CD4-positive, alpha-beta T cell treated with Interleukin-6 for 4 hours (primary cell): ENCODE results near the gene DMRT2.

Source experiments
- DNase-seq: peaks from one replicate; pipeline ENCODE4 v3.0.0-alpha.2; 2020; ENCODE audit warnings: mixed read lengths

DMRT2 gene

DNA sequence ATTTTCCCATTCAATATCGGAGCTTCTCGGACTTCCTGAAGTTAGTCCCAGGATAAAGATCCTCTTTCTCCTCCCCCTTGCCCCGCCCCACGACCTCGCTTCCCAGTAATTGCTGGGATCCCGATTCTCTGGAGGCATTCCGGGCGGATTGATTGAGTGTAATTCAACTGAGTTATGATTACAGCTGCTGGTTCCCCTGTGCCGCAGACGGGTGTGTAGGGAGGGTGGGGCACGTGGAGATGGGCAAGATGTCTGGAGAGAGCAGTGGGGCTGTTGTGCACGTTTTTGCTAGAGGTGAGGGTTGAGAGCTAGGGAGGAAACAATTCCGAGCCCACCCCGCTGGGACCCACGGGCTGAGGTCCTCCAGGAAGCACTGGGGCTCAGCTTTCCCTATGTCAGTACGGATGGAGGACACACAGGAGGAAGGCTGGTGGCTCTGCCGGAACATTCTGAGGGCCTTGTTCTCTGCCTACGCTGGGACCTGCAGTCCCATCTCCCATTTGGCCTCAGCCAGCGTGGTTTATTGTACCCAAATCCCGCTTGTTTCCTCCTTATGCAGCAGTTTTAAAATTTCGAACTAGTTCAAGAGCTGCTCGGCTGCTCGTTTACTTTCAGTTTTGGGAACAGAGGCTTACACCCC is 2.4 kb upstream of the DMRT2 start:
- no peak for DNase-seq

DNA sequence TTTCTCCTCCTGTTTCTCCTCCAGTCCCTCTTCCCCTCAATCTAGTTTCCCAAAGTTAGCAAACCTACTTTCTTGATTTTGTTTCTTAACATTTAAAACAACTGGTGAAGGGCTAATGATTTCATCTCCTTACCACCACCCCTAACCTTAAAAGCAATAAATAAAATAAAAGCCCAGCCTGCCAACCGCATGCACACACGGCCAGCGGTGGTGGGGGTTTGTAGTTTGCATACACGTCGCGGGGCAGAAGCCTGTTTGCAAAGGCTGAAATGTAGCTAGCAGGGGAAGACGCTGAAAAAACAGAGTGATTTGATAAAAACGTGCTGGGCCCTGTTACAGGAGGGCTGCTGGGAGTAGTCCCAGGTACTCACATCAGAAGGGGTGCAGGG is 1.9 kb upstream of the DMRT2 start:
- no peak for DNase-seq

DNA sequence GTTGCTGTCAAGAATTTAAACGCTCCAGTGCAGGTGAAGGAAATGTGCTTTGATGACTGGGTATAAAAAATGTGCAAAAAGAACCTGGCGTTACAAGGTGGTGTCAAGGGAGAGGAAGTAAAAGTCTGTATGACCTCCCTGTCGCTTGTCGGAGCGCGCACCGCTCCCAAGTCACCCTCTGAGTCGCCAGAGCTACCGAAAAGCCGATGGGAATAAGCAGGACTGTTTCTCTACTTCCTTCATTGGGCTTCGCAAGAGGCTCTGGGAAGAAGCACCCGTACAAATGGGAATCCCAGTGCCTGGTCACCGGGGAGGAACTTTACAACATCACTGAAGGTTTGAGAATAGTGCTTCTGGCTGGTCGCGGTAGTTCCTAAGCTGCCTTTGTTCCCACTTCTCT is 1.3 kb upstream of the DMRT2 start:
- no peak for DNase-seq

DNA sequence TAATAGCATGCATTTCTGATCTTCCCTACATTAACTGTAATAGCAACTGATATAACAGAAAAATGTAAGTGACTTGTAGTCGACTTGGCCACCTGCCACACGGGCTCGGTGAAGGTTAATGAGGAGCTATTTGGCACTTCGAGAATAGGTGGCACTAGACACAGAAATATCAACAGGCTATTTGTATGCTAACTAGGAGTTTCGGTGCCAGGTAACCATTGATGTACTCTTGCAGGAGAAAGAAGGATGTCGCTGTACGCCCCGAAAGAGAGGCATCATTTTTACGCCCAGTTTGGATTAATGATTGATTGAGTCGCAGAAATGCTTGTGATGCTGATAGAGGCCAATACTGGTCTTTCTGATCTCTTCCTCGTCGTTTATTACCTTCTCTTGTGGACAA is 516 bp upstream of the DMRT2 start:
- no peak for DNase-seq

DNA sequence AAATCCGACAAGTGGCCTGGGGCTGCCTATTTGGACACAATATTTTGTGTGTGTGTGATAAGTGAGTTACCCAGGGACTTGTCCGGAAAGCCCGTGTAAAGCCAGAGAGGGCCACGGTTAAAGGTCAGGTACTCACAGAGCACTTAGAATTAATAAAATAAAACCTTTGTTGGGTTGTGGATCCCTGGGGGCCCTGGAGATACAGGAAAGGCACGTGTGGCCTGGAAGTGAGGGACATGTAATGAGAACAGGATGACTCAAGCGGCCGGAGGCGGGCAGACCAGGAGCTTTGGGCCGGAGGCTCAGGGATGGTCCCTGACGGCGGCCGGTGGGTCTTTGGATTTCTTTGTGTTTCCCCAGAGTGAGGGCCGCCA is 1.0 kb downstream of the DMRT2 start:
- no peak for DNase-seq

DNA sequence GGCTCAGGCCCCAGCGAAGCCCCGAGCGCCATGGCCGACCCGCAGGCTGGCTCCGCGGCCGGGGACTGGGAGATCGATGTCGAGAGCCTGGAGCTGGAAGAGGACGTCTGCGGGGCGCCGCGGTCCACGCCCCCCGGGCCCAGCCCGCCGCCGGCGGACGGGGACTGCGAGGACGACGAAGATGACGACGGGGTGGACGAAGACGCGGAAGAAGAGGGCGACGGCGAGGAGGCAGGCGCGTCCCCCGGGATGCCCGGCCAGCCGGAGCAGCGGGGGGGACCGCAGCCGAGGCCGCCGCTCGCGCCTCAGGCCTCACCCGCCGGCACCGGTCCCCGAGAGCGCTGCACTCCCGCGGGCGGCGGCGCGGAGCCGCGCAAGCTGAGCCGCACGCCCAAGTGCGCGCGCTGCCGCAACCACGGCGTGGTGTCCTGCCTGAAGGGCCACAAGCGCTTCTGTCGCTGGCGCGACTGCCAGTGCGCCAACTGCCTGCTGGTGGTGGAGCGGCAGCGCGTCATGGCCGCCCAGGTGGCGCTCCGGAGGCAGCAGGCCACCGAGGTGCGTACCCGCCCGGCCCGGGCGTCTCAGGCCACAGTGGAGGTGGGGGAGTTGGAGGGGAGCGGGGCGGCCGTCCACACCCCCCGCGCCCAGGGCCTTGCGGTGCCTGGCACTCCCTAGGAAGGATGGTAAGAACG is 1.6 kb downstream of the DMRT2 start:
- DNase-seq = no peak

DNA sequence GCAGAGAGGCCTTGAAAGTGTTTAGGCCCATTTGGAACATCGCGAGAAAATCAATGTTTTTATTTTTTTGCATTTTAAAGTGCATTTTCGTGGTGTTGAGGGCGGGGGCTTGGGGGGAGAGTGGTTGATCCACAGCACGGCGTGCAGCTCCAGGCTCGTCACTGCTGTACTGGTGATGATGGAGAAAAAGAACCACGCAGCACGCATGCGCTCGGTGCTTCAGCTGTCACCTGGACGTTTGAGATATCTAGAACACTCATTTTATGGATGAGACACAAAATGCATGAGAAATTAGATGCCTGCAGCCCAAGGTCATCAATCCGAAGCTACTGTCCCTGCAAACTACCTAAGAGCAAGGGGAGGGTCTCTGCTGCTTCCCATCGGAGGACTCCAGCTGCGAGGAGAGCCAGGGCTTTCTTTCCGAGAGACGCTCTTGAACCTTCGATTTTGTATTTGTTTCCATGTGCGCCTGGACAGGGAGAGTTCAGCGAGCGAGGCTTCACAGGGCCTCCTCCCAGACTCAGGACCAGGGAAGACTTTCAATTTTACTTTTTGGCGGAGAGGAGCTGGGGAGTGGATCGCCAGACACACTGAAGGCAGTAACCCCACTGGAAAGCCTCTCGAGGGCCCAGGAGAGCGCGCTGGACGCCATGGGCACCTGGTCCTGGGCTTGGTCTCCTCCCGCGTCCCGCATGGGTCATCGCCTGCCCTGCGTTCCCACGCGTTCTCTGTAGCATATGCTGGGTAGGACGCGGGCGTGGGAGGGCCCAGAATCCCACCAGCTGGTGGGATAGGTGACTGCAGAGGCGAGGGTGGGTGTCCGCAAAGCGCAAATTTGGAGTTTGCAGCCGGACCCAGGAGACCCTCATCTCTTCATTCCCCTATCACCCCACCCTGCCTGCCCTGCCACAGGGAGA is 2.5 kb downstream of the DMRT2 start:
- no peak for DNase-seq

DNA sequence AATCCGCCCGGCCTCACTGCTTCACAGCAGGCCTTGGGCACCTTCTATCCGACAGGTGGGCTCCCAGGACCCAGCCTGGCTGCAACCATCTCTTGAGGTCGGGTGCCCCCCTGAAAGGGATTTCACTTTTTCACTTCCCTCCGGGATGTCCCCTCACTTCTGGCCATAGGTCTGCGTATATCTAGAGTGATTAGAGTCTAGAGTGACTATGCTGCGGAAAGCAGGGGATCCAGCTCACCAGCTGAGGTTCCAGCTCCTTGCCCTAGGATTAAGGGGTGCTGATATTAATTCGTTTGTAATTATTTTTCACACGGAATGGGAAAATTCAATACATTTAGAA is 3.1 kb downstream of the DMRT2 start:
- DNase-seq = no peak

DNA sequence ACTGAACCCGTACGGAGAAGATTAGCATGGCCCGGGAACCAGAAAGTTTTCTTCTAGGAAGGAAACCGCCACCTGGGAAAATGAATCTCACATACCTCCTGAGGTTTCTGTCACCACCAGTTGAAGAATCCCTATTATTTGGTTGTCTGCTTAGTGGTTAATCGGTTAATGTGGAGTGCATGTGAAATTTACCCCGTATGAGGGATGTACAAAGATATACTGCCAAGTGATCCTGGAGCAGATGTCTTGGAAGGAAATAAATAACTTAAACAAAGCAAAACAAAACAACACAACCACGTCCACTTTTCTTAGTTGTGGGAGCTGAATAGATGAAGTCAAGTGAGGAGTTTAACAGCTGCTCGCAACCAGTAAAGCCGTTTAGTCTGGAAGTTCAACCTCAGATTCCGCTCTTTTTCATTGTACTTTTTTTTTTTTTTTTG is 3.8 kb downstream of the DMRT2 start:
- no peak for DNase-seq

DNA sequence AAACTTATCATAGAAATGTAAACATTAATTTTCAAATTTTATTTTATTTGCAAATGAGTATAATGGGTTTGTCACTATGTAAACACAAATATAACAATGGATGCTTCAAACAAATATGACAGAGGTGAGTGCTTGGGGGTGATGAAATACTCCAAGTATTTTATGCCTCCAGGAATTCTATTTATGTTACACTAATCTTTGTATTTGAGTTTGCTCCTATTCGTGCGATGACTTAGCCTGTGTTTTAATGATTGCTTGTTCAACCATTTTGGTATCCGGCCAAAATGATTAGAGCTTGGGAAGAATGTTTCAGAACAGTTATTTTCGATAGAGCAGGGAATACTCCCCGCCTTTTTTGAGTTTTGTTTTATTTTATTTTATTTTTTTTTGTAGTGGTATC is 5.0 kb downstream of the DMRT2 start:
- no peak for DNase-seq

DNA sequence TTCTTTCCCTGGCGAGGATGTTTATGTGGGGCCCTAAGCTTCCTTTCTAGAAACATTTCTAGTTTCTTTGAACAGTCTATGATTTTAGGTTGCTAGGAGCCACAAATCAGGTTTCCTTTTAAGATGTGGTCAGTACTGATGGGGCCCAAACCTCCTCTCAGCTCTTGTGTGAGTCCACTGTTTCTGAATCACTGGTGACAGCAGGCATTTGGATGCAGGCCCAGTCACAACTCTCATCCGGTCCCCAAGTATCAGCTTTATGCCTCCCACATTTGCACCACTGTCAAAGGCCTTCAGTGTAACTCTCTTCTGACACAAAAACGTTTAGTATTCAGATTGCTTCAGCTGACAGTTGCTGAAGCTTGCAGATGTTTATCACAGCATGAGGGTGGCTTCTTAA is 7.8 kb downstream of the DMRT2 start:
- DNase-seq = no peak

DNA sequence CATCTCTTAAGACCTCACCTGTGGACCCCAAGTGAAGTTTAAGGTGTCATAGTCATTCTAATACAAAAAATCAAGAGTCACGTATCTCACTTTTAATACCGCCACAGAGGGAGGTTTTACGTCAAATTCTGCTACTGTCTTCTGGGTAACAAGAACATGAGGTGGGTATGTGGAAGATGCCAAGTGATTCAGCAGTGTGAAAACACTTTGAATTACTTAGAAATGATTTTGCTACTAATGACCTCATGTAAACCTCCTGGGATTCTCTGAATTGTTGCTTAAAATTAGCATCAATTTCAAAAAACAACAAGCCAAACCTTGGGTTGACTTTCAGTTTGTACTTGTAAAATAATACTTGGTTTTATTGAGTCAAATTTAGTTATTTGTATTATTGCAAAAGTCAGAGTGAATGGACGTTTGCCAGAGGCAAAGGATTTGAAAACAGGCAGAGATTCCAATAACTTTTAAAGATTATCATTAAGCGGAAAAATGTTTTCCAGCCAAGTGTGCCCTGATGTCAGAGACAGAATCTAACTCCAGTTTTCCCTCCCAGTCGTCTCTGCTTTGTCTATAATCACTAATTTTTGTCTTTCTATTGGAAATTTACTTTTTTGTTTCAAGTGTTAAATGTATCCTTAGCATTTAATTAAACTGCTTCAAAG is 8.8 kb downstream of the DMRT2 start:
- DNase-seq = no peak

DNA sequence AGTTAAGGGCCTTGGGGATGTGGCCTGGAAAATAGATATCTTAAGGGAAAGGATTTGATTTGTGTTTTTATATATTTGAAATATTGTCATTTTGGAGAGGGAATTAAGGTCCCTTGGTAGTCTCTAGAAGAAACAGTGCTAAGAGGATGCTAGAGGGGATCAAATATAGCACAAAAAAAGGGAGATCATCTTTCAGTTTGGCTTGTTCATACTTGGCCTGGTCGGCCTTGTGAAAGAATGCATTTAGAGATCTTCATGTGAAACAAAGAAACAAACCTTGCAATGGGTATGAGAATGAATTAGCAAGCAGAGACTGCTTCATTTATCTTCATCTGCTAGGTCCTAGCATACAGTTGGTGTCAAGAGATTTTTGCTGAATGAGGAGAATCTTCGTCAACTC is 15.0 kb downstream of the DMRT2 start:
- no peak for DNase-seq

DNA sequence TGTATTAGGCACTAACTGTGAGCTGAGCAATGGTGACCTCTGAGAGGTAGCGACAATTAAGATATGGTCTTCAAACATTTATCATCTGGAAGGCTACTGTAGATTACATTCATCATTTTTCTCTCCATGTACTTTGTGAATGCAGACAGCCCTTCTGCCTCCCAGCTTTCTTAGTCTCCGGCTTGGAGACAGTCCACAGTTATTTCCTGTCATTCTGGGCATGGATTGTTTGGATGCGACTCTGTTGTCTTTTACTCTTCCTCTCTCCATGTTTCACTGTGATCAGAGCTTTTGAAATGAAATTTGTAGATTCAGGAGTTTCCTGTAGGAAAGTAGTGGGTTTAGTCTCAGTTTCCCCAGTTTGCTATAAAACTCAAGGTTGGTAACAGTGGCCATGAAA is 20.5 kb downstream of the DMRT2 start:
- no peak for DNase-seq

DNA sequence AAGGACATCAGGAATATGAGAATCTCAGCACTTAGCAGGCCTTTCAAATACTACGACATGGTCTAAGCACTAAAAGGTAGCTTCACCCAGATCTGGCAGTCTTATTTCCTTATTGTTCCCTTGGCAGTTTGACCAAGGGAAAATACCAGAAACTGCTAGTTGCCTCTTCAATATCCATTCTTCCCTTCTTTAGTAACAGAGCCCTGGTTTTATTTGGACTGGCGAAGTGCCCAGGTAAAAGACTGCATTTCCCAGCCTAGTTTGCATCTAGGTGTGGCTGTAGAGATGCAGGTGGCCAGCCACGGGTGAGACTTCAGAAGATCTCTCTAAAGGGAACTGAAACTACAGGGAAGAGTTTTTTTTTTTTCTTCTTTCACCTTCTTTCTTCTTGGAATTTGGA is 21.6 kb downstream of the DMRT2 start:
- no peak for DNase-seq

DNA sequence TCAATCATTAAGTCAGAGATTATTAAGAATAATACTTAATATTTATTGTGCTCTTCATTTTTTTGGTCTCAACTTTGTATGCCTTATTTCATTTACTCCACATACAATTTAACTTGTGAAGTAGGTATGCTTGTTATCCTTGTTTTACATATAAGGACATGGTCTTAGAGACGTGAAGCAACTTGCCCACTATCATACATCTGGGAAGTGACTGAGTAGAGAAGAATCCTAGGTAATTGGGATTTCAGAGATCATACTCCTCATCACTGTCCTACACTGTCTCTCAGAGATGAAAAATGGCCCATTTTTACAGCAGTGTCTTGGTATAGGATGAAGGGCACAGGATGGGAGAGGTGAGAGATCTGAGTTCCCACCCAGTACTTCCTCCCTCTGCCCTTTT is 23.3 kb downstream of the DMRT2 start:
- DNase-seq = no peak

DNA sequence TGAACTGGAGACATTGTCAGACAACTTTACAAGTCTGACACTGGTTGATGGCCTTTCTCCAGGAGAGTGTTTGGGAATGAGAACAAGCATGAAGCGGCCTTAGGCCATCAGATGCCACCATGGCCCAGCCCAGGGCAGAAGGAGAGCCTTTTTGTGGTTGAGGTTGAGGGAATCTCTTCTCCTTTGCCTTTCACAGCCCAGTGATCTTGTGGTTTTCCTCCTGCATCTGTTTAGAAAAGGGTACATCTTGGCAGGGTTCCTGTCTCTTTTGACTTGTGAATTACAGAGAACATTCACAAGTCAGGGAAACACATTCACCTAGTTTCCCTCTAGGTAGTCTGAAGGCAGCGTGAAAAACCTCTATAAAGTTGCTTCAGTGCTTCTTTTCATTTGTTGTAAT is 27.5 kb downstream of the DMRT2 start:
- no peak for DNase-seq

DNA sequence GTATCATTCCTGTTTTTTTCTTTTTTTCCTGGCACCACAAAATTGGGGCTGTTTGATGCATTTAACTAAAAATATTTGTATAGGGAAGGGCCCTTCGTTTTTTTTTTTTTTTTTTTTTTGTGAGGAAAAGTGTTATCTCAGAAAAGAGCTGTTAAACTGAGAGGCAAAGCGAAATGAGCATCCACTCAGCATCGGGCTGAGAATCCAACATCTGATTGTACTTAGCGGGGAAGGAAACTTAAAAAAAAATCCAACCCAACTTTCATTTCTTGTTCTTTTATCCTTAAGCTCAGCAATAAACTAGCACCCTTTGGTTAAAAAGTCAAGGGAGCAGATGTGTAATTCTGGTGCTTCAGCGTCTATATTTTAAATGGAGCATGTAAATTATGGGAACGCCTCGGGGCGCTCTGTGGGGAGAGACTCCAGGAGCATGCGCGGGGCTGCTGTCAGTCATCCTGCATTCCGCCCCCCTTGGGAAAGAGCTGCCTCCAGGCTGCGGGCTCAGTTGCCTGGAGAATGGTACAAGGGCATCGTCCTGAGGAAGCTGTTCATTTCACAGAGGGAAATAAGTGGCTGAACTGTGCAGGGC is 33.3 kb downstream of the DMRT2 start:
- no peak for DNase-seq

DNA sequence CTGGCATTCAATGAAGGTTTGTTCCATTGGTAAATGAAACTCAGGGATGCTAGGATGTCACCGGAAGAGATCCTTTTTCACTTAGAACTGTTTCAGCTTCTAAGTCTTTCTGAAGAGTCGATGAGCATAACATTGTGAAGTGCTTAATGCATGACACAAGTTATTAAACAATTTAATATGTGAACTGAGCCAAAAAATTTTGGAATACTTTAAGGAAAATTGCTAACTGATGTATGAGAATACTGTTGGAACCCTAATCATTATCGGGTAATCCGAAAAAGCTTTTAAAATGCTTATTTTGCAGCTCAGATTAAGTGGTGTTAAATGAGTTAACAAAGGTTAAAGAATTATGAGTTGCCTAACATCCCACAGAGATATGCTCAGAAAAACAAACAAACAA is 34.9 kb downstream of the DMRT2 start:
- no peak for DNase-seq

DNA sequence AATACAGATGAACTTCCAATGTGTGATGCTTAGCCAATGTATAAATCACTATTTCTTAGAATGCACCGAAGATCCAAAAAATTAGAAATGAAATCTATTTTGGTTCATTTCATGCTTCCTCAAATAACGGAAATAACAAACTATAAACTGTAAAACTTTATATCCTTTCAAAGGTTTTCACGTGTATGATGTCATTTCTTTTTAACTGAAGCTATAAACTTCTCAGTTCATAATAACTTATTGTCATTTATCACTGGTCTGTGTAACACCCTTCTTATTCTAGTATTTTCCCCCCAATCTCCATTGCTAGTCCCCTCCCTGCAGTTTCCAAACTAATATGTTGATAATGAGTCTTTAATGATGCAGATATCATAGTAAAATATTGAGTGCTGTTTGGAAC is 36.4 kb downstream of the DMRT2 start:
- DNase-seq = no peak

DNA sequence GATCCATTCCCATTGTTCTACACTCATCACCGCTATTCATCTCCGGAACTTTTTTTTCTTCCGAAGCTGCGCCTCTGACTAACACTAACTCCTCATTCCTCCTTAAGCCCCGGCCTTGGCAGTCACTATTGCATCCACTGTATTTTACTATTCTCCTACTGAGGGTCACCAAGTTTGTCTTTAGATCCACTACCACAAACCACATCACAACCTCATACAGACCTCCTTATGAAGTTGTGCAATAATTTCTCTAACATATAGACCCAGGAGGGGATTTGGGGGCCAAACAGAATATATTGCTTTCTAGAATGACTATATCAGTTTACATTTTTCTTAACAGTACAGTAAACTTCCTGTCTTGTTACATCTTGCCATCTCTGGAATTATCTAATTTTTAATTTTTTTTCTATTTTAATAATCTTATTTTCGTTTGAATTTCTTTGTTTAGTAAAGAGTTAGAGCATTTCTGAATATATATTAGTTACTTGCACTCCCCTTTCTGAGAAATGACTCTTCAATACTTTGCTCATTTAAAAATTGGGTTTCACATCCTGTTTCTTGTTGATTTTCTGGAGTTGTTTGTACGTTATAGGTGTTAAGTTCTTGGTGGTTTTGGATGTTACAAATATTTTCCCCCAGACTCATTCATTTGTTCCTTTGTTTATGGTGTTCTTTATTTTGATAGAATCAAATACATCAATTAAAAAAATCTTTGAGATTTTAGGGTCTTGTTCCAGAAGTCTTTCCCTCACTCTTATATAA is 37.1 kb downstream of the DMRT2 start:
- no peak for DNase-seq

DNA sequence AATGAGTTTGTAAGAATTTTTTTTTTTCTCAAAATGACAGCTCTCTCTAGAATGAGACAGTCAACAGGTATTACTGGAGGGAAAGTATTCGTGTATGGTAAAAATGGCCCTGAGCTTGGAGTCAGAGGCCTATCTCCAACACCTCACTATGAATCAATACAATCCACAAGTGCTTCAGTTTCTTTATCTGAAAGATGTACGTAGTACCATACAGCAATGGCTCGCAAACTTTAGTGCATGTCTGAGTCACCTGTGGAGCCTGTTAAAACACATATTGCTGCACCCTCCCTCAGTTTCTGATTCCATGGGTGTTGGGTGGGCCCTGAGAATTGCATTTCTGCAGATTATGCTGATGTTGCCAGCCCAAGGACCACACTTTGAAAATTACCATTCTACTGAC is 44.6 kb downstream of the DMRT2 start:
- no peak for DNase-seq
